ENCODE data around the gene UBALD1.

DNA sequence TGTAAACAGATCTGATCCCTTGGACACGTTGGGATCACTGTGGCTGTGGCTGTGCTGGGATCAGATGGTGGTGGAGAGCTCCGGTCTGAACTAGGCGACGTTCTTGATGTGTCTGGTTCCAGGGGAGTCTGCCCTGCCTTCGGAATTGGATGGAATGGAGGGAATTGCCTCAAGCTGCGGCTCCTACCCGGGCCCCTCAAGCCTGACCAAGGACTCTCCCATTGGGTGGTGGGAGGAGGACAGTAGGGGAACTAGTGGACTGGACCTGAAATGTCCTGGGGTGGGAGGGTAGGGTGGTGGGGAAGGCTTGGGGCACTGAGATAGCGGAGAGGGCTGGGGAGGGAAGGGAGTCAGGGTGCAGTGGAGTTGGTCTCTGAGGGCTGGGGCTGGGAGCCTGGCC lies 3.2 kb upstream of the UBALD1 start:
- TF ChIP-seq TCF4 (CRISPR knock-in tag; IDR thresholded peaks at IDR 0.05; ENCODE audit: borderline replicate concordance) (no peak), OSR1 (CRISPR knock-in tag; IDR thresholded peaks at IDR 0.05) (no peak), BACH2 (CRISPR knock-in tag; IDR thresholded peaks at IDR 0.05; ENCODE audit: borderline replicate concordance) (no peak), ARNTL (CRISPR knock-in tag; IDR thresholded peaks at IDR 0.05; ENCODE audit: borderline replicate concordance, low read depth) (no peak), ESRRG (CRISPR knock-in tag; IDR thresholded peaks at IDR 0.05) (no peak), GLIS3 (CRISPR knock-in tag; IDR thresholded peaks at IDR 0.05) (no peak), ZNF565 (CRISPR knock-in tag; conservative IDR thresholded peaks at IDR 0.05; ENCODE audit: low read depth) (no peak), PPARA (CRISPR knock-in tag; IDR thresholded peaks at IDR 0.05; ENCODE audit: borderline replicate concordance) (no peak), ISL1 (CRISPR knock-in tag; IDR thresholded peaks at IDR 0.05) (no peak), ZFP30 (CRISPR knock-in tag; IDR thresholded peaks at IDR 0.05) (no peak), RARB (CRISPR knock-in tag; IDR thresholded peaks at IDR 0.05) (no peak), TOX (CRISPR knock-in tag; IDR thresholded peaks at IDR 0.05; ENCODE audit: borderline replicate concordance) (no peak)
- TF ChIP-seq, protein P1, sequence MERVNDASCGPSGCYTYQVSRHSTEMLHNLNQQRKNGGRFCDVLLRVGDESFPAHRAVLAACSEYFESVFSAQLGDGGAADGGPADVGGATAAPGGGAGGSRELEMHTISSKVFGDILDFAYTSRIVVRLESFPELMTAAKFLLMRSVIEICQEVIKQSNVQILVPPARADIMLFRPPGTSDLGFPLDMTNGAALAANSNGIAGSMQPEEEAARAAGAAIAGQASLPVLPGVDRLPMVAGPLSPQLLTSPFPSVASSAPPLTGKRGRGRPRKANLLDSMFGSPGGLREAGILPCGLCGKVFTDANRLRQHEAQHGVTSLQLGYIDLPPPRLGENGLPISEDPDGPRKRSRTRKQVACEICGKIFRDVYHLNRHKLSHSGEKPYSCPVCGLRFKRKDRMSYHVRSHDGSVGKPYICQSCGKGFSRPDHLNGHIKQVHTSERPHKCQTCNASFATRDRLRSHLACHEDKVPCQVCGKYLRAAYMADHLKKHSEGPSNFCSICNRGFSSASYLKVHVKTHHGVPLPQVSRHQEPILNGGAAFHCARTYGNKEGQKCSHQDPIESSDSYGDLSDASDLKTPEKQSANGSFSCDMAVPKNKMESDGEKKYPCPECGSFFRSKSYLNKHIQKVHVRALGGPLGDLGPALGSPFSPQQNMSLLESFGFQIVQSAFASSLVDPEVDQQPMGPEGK (CRISPR knock-in tag; IDR thresholded peaks at IDR 0.05; ENCODE audit: borderline replicate concordance), result no peak
- TF ChIP-seq, protein P2, sequence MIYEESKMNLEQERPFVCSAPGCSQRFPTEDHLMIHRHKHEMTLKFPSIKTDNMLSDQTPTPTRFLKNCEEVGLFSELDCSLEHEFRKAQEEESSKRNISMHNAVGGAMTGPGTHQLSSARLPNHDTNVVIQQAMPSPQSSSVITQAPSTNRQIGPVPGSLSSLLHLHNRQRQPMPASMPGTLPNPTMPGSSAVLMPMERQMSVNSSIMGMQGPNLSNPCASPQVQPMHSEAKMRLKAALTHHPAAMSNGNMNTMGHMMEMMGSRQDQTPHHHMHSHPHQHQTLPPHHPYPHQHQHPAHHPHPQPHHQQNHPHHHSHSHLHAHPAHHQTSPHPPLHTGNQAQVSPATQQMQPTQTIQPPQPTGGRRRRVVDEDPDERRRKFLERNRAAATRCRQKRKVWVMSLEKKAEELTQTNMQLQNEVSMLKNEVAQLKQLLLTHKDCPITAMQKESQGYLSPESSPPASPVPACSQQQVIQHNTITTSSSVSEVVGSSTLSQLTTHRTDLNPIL (CRISPR knock-in tag; IDR thresholded peaks at IDR 0.05; ENCODE audit: low read depth), result no peak
